Panc1 (cell line): ENCODE results near the gene DNAH3. TPM values are rescaled to one million over a fixed set of nuclear protein-coding genes. Genes with fewer than 3 reads are reported as not detected.

Experiments
- ATAC-seq: fragments of 200-7000 bp; cut with Tn5 transposase; 2 replicates; pipeline ENCODE4 v1.9.1; 2020; ENCODE audit warnings: mild to moderate bottlenecking, moderate library complexity
- BruUV-seq: library from RNA; stranded (reverse); fragments of 400-500 nt; replicated peaks from 2 replicates; lab custom pipeline; 2021; lab: Mats Ljungman, UMichigan
- CTCF ChIA-PET: fragments of 300-600 bp; sonication (Branson Sonifier 250); formaldehyde crosslinking; loops from one replicate; lab custom pipeline; 2022; ENCODE audit warnings: antibody characterized with exemption; lab: Charles Lee
- POLR2A ChIA-PET: fragments of 300-600 bp; sonication (Branson Sonifier 250); formaldehyde crosslinking; loops from one replicate; lab custom pipeline; 2022; ENCODE audit warnings: antibody characterized with exemption; lab: Charles Lee
- DNase-seq: peaks from one replicate; pipeline ENCODE4 v3.0.0-alpha.2; 2010; ENCODE audit warnings: low read depth, low spot score
- H3K27ac ChIP-seq: 2 replicates; pipeline ENCODE4 v1.5.1; 2011; ENCODE audit warnings: mild to moderate bottlenecking, low read length, inconsistent platforms
- H3K27me3 ChIP-seq: fragments of 200-500 bp; sonication (Bioruptor generic); 2 replicates; pipeline ENCODE4 v1.6.0; 2014; ENCODE audit warnings: low read length, inconsistent platforms; ENCODE audit not compliant: control insufficient read depth, insufficient read depth
- H3K36me3 ChIP-seq: fragments of 200-500 bp; sonication (Bioruptor generic); 2 replicates; pipeline ENCODE4 v1.5.1; 2014; ENCODE audit warnings: inconsistent platforms, mild to moderate bottlenecking, low read length, moderate library complexity; ENCODE audit not compliant: control insufficient read depth, insufficient read depth
- H3K4me1 ChIP-seq: 2 replicates; pipeline ENCODE4 v1.5.1; 2011; ENCODE audit warnings: inconsistent platforms, mild to moderate bottlenecking, low read length, moderate library complexity; ENCODE audit not compliant: control insufficient read depth, insufficient read depth
- H3K4me3 ChIP-seq, 2 experiments: 2 replicates each; pipeline ENCODE4 v1.5.1; 2011 to 2012; ENCODE audit warnings: low read depth in 2 of 2, low read length in 2 of 2, mild to moderate bottlenecking in 2 of 2, inconsistent platforms in 1 of 2, moderate library complexity in 1 of 2
- H3K9me3 ChIP-seq: fragments of 200-500 bp; sonication (Bioruptor generic); 2 replicates; pipeline ENCODE4 v1.5.1; 2014; ENCODE audit warnings: low read depth, mild to moderate bottlenecking, inconsistent platforms, low read length, moderate library complexity; ENCODE audit not compliant: control insufficient read depth, insufficient read depth
- POLR2AphosphoS5 ChIP-seq: IDR thresholded peaks from 2 replicates; pipeline ENCODE4 v1.6.1; 2012; ENCODE audit warnings: mild to moderate bottlenecking, low read depth, low read length, moderate library complexity
- SIN3A ChIP-seq: IDR thresholded peaks from 2 replicates; pipeline ENCODE4 v1.6.1; 2012; ENCODE audit warnings: low read depth, mild to moderate bottlenecking, low read length, moderate library complexity, borderline replicate concordance; ENCODE audit not compliant: insufficient read depth
- TCF7L2 ChIP-seq: IDR thresholded peaks from 2 replicates; pipeline ENCODE4 v1.6.1; 2011; ENCODE audit warnings: mild to moderate bottlenecking, low read depth, low read length, inconsistent platforms
- in situ Hi-C: cut with HindIII; loops from 2 replicates; pipeline ENCODE4 v1.10.0; 2016; ENCODE audit warnings: low sequenced_read_pairs, low pct_unique_long_range_greater_than_20kb
- intact Hi-C: fragments of 100-400 bp; cut with micrococcal nuclease; formaldehyde crosslinking; loops from one replicate; pipeline ENCODE4 v1.10.0; 2022; ENCODE audit not compliant: unreplicated experiment
- total RNA-seq: library from RNA; stranded (reverse); gene quantifications from one replicate; pipeline ENCODE4 v1.2.1, GENCODE V29; 2021; ENCODE audit not compliant: unreplicated experiment
- TF ChIP-seq, protein P1 (sequence below): fragments of 450-650 bp; IDR thresholded peaks from 2 replicates; pipeline ENCODE4 v1.5.1; 2017; ENCODE audit warnings: mild to moderate bottlenecking
- TF ChIP-seq, protein P2 (sequence below), 2 experiments: IDR thresholded peaks; 2 replicates each; pipeline ENCODE4 v1.6.1; 2011 to 2012; ENCODE audit warnings: low read depth in 2 of 2, control low read depth in 1 of 2, low read length in 1 of 2, mild to moderate bottlenecking in 1 of 2, moderate library complexity in 1 of 2; ENCODE audit not compliant: insufficient read depth in 1 of 2

Gene DNAH3
- total RNA-seq, 1 experiment from 2014 or later, result 0.62 TPM

DNA sequence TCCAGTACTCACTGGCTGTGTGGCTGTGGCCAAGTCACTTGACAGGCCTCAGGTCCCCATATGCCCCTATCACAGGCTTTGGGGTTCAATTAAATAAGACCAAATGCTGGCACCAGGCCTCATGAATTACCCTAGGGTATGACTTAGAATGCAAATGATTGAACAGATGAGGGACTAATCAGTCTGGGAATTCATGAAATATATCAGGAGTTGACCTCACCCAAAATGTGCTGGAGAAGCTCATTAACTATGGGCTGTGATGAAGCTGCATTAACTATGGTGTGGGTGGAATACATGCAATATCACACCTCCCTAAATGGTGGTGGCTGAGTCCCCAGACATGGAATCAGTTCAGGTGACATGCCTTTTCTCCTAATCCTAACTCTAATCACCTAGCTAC is 72.1 kb downstream of the DNAH3 start:
- no TSS peak for BruUV-seq
- intact Hi-C loops, result no loop called here
- ATAC-seq, result no peak
- Histone ChIP-seq H3K9me3 (no peaks in the 10 kb centered on the region), H3K4me3 (no peak overlapping the region), H3K4me1 (no peaks in the 10 kb centered on the region), H3K27me3 (no peaks in the 10 kb centered on the region), H3K36me3 (no peaks in the 10 kb centered on the region), H3K27ac (no peak overlapping the region)
- POLR2A ChIA-PET, result no interaction called here
- CTCF ChIA-PET, result no interaction called here
- no peak for DNase-seq
- in situ Hi-C loops, result no loop called here
- TF ChIP-seq, protein P1, sequence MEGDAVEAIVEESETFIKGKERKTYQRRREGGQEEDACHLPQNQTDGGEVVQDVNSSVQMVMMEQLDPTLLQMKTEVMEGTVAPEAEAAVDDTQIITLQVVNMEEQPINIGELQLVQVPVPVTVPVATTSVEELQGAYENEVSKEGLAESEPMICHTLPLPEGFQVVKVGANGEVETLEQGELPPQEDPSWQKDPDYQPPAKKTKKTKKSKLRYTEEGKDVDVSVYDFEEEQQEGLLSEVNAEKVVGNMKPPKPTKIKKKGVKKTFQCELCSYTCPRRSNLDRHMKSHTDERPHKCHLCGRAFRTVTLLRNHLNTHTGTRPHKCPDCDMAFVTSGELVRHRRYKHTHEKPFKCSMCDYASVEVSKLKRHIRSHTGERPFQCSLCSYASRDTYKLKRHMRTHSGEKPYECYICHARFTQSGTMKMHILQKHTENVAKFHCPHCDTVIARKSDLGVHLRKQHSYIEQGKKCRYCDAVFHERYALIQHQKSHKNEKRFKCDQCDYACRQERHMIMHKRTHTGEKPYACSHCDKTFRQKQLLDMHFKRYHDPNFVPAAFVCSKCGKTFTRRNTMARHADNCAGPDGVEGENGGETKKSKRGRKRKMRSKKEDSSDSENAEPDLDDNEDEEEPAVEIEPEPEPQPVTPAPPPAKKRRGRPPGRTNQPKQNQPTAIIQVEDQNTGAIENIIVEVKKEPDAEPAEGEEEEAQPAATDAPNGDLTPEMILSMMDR, result no peak
- TF ChIP-seq POLR2AphosphoS5 (no peak), SIN3A (no peak), TCF7L2 (no peak)
- TF ChIP-seq, protein P2, sequence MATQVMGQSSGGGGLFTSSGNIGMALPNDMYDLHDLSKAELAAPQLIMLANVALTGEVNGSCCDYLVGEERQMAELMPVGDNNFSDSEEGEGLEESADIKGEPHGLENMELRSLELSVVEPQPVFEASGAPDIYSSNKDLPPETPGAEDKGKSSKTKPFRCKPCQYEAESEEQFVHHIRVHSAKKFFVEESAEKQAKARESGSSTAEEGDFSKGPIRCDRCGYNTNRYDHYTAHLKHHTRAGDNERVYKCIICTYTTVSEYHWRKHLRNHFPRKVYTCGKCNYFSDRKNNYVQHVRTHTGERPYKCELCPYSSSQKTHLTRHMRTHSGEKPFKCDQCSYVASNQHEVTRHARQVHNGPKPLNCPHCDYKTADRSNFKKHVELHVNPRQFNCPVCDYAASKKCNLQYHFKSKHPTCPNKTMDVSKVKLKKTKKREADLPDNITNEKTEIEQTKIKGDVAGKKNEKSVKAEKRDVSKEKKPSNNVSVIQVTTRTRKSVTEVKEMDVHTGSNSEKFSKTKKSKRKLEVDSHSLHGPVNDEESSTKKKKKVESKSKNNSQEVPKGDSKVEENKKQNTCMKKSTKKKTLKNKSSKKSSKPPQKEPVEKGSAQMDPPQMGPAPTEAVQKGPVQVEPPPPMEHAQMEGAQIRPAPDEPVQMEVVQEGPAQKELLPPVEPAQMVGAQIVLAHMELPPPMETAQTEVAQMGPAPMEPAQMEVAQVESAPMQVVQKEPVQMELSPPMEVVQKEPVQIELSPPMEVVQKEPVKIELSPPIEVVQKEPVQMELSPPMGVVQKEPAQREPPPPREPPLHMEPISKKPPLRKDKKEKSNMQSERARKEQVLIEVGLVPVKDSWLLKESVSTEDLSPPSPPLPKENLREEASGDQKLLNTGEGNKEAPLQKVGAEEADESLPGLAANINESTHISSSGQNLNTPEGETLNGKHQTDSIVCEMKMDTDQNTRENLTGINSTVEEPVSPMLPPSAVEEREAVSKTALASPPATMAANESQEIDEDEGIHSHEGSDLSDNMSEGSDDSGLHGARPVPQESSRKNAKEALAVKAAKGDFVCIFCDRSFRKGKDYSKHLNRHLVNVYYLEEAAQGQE (IDR thresholded peaks at IDR 0.05; ENCODE audit: insufficient read depth in 1 of 2, low read depth in 2 of 2, low read length in 1 of 2), result no peak

DNA sequence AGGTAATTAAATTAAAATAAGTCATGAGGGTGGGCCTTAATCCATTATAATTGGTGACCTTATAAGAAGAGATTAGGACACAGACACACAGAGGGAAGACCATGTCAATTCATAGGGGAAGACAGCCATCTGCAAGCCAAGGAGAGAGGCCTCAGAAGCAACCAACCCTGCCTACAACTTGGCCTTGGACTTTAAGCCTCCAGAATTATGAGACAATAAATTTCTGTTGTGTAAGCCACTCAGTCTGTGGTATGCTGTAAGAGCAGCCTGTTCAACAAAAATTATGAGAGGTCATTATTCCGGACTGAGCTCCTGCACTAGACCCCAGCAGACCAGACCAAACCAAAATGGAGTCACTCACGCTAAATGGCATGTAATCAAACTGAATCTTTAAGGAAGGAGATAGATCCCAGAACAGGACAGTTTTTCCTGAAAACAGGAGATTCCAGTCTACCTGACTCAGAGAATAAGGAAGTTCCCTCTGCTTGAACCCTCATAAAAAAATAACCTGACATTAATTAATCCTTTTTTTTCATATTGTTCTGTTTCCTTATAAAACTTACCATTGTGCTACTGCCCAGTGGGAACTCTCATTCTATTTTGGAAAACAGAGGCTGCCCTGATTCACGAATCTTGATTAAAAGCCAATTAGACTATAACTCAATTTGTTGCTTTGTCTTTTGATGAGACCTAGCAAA is 74.3 kb downstream of the DNAH3 start:
- in situ Hi-C loops, result no loop called here
- TF ChIP-seq TCF7L2 (no peak), SIN3A (no peak), POLR2AphosphoS5 (no peak)
- TF ChIP-seq, protein P2 (IDR thresholded peaks at IDR 0.05; ENCODE audit: insufficient read depth in 1 of 2, low read depth in 2 of 2, low read length in 1 of 2), result no peak
- TF ChIP-seq, protein P1, result no peak
- H3K4me3 ChIP-seq, result no peak overlapping the region
- no peaks in the 10 kb centered on the region for H3K36me3 ChIP-seq
- intact Hi-C loops, result no loop called here
- ATAC-seq (no peak), DNase-seq (no peak)
- no peak overlapping the region for H3K27ac ChIP-seq
- H3K27me3 ChIP-seq, result no peaks in the 10 kb centered on the region
- no peaks in the 10 kb centered on the region for H3K4me1 ChIP-seq
- ChIA-PET POLR2A (no interaction called here), CTCF (no interaction called here)
- no peaks in the 10 kb centered on the region for H3K9me3 ChIP-seq
- no TSS peak for BruUV-seq
